Measurements from ENCODE around the gene TWF2.

The TWF2 gene

GRCh38 chr3:52197842-52198625 lies 40.9 kb downstream of the TWF2 start, which contains the start of gene ALAS1:
TSS of gene ALAS1 (plus strand) at chr3:52198160. CDS start at chr3:52199242, 1,082 bp downstream.
- H3K4me2 ChIP-seq: peak within 1 kb of the TSS; percentile 68
- peak within 1 kb of the TSS; percentile 70 for H3K4me3 ChIP-seq (IDR thresholded peaks at IDR 0.05; ENCODE audit: insufficient read depth, low read depth, low read length)
- TF ChIP-seq CTCF (conservative IDR thresholded peaks at IDR 0.05; ENCODE audit: low read depth, low read length): no peak
- H4K20me1 ChIP-seq (ENCODE audit: insufficient read depth): no peaks in the 10 kb centered on the region
- peaks cover 38% of the 10 kb centered on the region for H3K4me1 ChIP-seq (ENCODE audit: low read depth, poor library complexity, severe bottlenecking)
- H3K79me2 ChIP-seq (ENCODE audit: insufficient read depth, low read depth): peaks cover 13% of the 10 kb centered on the region; the same call in 1 of the 2 replicates
- H3K27me3 ChIP-seq (ENCODE audit: insufficient read depth, low read depth): no peaks in the 10 kb centered on the region
- H3K27ac ChIP-seq: no peak within 1 kb of the TSS
- H3K9ac ChIP-seq: peak within 1 kb of the TSS; percentile 42; the same call in 1 of the 2 replicates
- H3K36me3 ChIP-seq (ENCODE audit: insufficient read depth): no peaks in the 10 kb centered on the region
- H2AFZ ChIP-seq (ENCODE audit: low read depth): peak within 1 kb of the TSS; percentile 90

- Histone ChIP-seq H3K9ac (peak overlapping the region; percentile 42; the same call in 1 of the 2 replicates), H3K36me3 (ENCODE audit: insufficient read depth) (no peaks in the 10 kb centered on the region), H3K4me2 (peak overlapping the region; percentile 68), H3K27ac (no peak overlapping the region), H3K4me1 (ENCODE audit: low read depth, poor library complexity, severe bottlenecking) (peaks cover 33% of the 10 kb centered on the region), H2AFZ (ENCODE audit: low read depth) (peak overlapping the region; percentile 90), H4K20me1 (ENCODE audit: insufficient read depth) (no peaks in the 10 kb centered on the region), H3K79me2 (ENCODE audit: insufficient read depth, low read depth) (peaks cover 13% of the 10 kb centered on the region; the same call in 1 of the 2 replicates), H3K4me3 (IDR thresholded peaks at IDR 0.05; ENCODE audit: insufficient read depth, low read depth, low read length) (no peak overlapping the region), H3K27me3 (ENCODE audit: insufficient read depth, low read depth) (no peaks in the 10 kb centered on the region)
- no peak for TF ChIP-seq CTCF (conservative IDR thresholded peaks at IDR 0.05; ENCODE audit: low read depth, low read length)
Measured at GRCh38 chr3:52197499-52197841, 41.5 kb downstream of the TWF2 start.

- H2AFZ ChIP-seq (ENCODE audit: low read depth): no peak overlapping the region; the same call in 1 of the 2 replicates
- H3K9ac ChIP-seq: no peak overlapping the region
- no peak overlapping the region for H3K4me3 ChIP-seq (IDR thresholded peaks at IDR 0.05; ENCODE audit: insufficient read depth, low read depth, low read length)
- H4K20me1 ChIP-seq (ENCODE audit: insufficient read depth): no peaks in the 10 kb centered on the region
- H3K36me3 ChIP-seq (ENCODE audit: insufficient read depth): no peaks in the 10 kb centered on the region
- H3K27me3 ChIP-seq (ENCODE audit: insufficient read depth, low read depth): no peaks in the 10 kb centered on the region
- no peak for TF ChIP-seq CTCF (conservative IDR thresholded peaks at IDR 0.05; ENCODE audit: low read depth, low read length)
- no peak overlapping the region for H3K4me2 ChIP-seq
- H3K27ac ChIP-seq: no peak overlapping the region
- peaks cover 28% of the 10 kb centered on the region for H3K4me1 ChIP-seq (ENCODE audit: low read depth, poor library complexity, severe bottlenecking)
- peaks cover 13% of the 10 kb centered on the region; the same call in 1 of the 2 replicates for H3K79me2 ChIP-seq (ENCODE audit: insufficient read depth, low read depth)
Measured at GRCh38 chr3:52196977-52197376, 42.0 kb downstream of the TWF2 start.

- Histone ChIP-seq H3K4me2 (no peak overlapping the region), H3K27ac (no peak overlapping the region), H3K4me1 (ENCODE audit: low read depth, poor library complexity, severe bottlenecking) (peaks cover 17% of the 10 kb centered on the region), H3K9ac (no peak overlapping the region), H3K36me3 (ENCODE audit: insufficient read depth) (no peaks in the 10 kb centered on the region), H3K79me2 (ENCODE audit: insufficient read depth, low read depth) (peaks cover 13% of the 10 kb centered on the region; the same call in 1 of the 2 replicates), H3K4me3 (IDR thresholded peaks at IDR 0.05; ENCODE audit: insufficient read depth, low read depth, low read length) (no peak overlapping the region), H3K27me3 (ENCODE audit: insufficient read depth, low read depth) (no peaks in the 10 kb centered on the region), H2AFZ (ENCODE audit: low read depth) (no peak overlapping the region), H4K20me1 (ENCODE audit: insufficient read depth) (no peaks in the 10 kb centered on the region)
- no peak for TF ChIP-seq CTCF (conservative IDR thresholded peaks at IDR 0.05; ENCODE audit: low read depth, low read length)
Measured at GRCh38 chr3:52195823-52196331, 43.1 kb downstream of the TWF2 start.

Data from KMS-11 (cell line).